Heart left ventricle (tissue), 13 donors: ENCODE results near the gene NEK4.

Source experiments
- CTCF ChIP-seq, 12 donors: fragments of 200-600 bp; sonication (generic) in 4 of 12; IDR thresholded peaks; one replicate each; pipeline versions ENCODE4 v1.5.0 to v1.8.0; 2018 to 2022; ENCODE audit warnings: antibody characterized with exemption in 12 of 12, mild to moderate bottlenecking in 5 of 12
- POLR2A ChIP-seq, 2 donors: fragments of 450-650 bp; IDR thresholded peaks; one replicate each; pipeline ENCODE4 v1.6.1; 2017; ENCODE audit warnings: antibody characterized with exemption in 2 of 2, mild to moderate bottlenecking in 2 of 2, moderate library complexity in 2 of 2
- donor health status: ischemic (EF 13 %, LVEDD 7.1; RV severe dilation, severe dysfunction).
- donor health status: DM: no; HTN: yes; CAD: no.
- donor health status: DM: no; HTN: no; CAD: no.
- donor health status: ischemic (EF 25% LVEDD 6.9; RV normal size, moderate dysfunction).
- donor health status: ischemic (EF 25% LVEDD 5.7; RV mildly dilated, moderate dysfunction).
- donor health status: ischemic (EF 35%, LVEDD 5.7; RV mildly dilated, moderate dysfunction).
- donor health status: nonischemic (EF 11% LVEDD 7.7; RV severe dilation, severe dysfunction).
- donor health status: DM: yes; HTN: yes; CAD: no.
- donor health status: PGD.
- donor health status: ischemic (EF 29% LVEDD 5.4; RV normal size, mild dysfunction).
- donor health status: nonischemic (EF 23%, LVEDD 6.1; RV moderate dilation, normal function).

GRCh38 chr3:52790741-52791140 is 20.0 kb upstream of the NEK4 start:
- TF ChIP-seq POLR2A (IDR thresholded peaks at IDR 0.05): no peak
- no peak for TF ChIP-seq CTCF (IDR thresholded peaks at IDR 0.05)
